Epithelial cell of esophagus (primary cell): Measurements from ENCODE around the gene YBEY.
A peak's percentile ranks its signal among the peaks of the same experiment; 100 is the strongest.

Experiments
- DNase-seq: peaks from one replicate; pipeline ENCODE4 v3.0.0; 2010; ENCODE audit warnings: low read depth
- H3K4me3 ChIP-seq: 2 replicates; pipeline ENCODE4 v1.5.1; 2011; ENCODE audit warnings: mild to moderate bottlenecking, low read length, control low read depth
- CTCF ChIP-seq: IDR thresholded peaks from 2 replicates; pipeline ENCODE4 v1.5.1; 2011; ENCODE audit warnings: low read depth, mild to moderate bottlenecking, low read length, control low read depth, inconsistent platforms; ENCODE audit not compliant: insufficient read depth; ENCODE audit errors: missing control alignments

Gene YBEY

GRCh38 chr21:46274797-46275390 is 11.2 kb upstream of the YBEY start:
- no peak for DNase-seq
- no peak for TF ChIP-seq CTCF
- H3K4me3 ChIP-seq = no peak overlapping the region

- no peak for TF ChIP-seq CTCF
- peak overlapping the region; percentile 11 for H3K4me3 ChIP-seq
- no peak for DNase-seq
These were observed 2.0 kb upstream of the YBEY start for GRCh38 chr21:46284077-46284644.

- TF ChIP-seq CTCF = no peak
- DNase-seq = no peak
- peak overlapping the region; percentile 81 for H3K4me3 ChIP-seq
These were observed 1.4 kb upstream of the YBEY start for GRCh38 chr21:46284733-46285132.

GRCh38 chr21:46285206-46285661 is 908 bp upstream of the YBEY start, which contains the start of gene MCM3AP:
Gene MCM3AP, minus strand, starts transcription at chr21:46285611. Its CDS starts 325 bp downstream, at chr21:46285286.
- DNase-seq = no peak
- H3K4me3 ChIP-seq = peak within 1 kb of the TSS; percentile 81
- TF ChIP-seq CTCF = no peak

GRCh38 chr21:46286648-46287002 is 483 bp downstream of the YBEY start:
- DNase-seq = no peak

GRCh38 chr21:46287541-46287940 is 1.4 kb downstream of the YBEY start:
- TF ChIP-seq CTCF = no peak
- no peak for DNase-seq
- H3K4me3 ChIP-seq = no peak overlapping the region

More at GRCh38 chr21:46286648-46287002, 483 bp downstream of the YBEY start:
- peak overlapping the region; percentile 81 for H3K4me3 ChIP-seq
- no peak for TF ChIP-seq CTCF

GRCh38 chr21:46289655-46290179 is 3.6 kb downstream of the YBEY start:
- TF ChIP-seq CTCF = no peak

More at GRCh38 chr21:46289655-46290179, 3.6 kb downstream of the YBEY start:
- H3K4me3 ChIP-seq = no peak overlapping the region
- no peak for DNase-seq
